Neuronal stem cell (in vitro differentiated cells): ENCODE measurements around the gene BMS1.

Experiments used
- DNase-seq: peaks from one replicate; pipeline ENCODE4 v3.0.0-alpha.2; 2013; ENCODE audit warnings: low spot score
- H2AFZ ChIP-seq: one replicate; pipeline ENCODE4 v1.6.1; 2013; ENCODE audit warnings: mild to moderate bottlenecking, low read length, inconsistent platforms
- H2AK5ac ChIP-seq: 2 replicates; pipeline ENCODE4 v1.6.1; 2013; ENCODE audit warnings: low read depth, mild to moderate bottlenecking, inconsistent platforms, low read length, moderate library complexity, mixed read lengths
- H2BK120ac ChIP-seq: 2 replicates; pipeline ENCODE4 v1.6.1; 2013; ENCODE audit warnings: low read depth, mild to moderate bottlenecking, inconsistent platforms, low read length, moderate library complexity, mixed read lengths
- H2BK12ac ChIP-seq: one replicate; pipeline ENCODE4 v1.6.1; 2013; ENCODE audit warnings: low read length, inconsistent platforms
- H2BK15ac ChIP-seq: 2 replicates; pipeline ENCODE4 v1.6.1; 2013; ENCODE audit warnings: mild to moderate bottlenecking, low read length, inconsistent platforms, mixed read lengths
- H2BK5ac ChIP-seq: one replicate; pipeline ENCODE4 v1.6.1; 2013; ENCODE audit warnings: inconsistent platforms, mild to moderate bottlenecking, low read length, moderate library complexity
- H3K14ac ChIP-seq: one replicate; pipeline ENCODE4 v1.6.1; 2013; ENCODE audit warnings: low read length, inconsistent platforms
- H3K18ac ChIP-seq: 2 replicates; pipeline ENCODE4 v1.6.1; 2013; ENCODE audit warnings: low read length, inconsistent platforms
- H3K23ac ChIP-seq: 2 replicates; pipeline ENCODE4 v1.6.1; 2013; ENCODE audit warnings: low read depth, mild to moderate bottlenecking, mixed read lengths, low read length, inconsistent platforms; ENCODE audit not compliant: poor library complexity
- H3K27ac ChIP-seq: replicated peaks from 3 replicates; pipeline ENCODE4 v1.5.1; 2013; ENCODE audit warnings: low read length, inconsistent platforms
- H3K27me3 ChIP-seq, 3 experiments: 2 replicates each; pipeline ENCODE4 v1.6.1; 2013; ENCODE audit warnings: low read length in 3 of 3, mild to moderate bottlenecking in 2 of 3, inconsistent platforms in 1 of 3, low read depth in 1 of 3, mixed read lengths in 1 of 3, moderate library complexity in 1 of 3; ENCODE audit not compliant: control insufficient read depth in 3 of 3, insufficient read depth in 3 of 3
- H3K36me3 ChIP-seq, 2 donors: replicated peaks in 1 of 2; 2 replicates each; pipeline ENCODE4 v1.6.1; 2013; ENCODE audit warnings: low read length in 2 of 2; ENCODE audit not compliant: control insufficient read depth in 2 of 2, insufficient read depth in 2 of 2
- H3K4ac ChIP-seq: 2 replicates; pipeline ENCODE4 v1.6.1; 2013; ENCODE audit warnings: inconsistent platforms, mild to moderate bottlenecking, low read length, moderate library complexity
- H3K4me1 ChIP-seq, 2 donors: 1 replicate in 1 of 2; 2 replicates in 1 of 2; pipeline ENCODE4 v1.6.1; 2013; ENCODE audit warnings: low read length in 2 of 2, low read depth in 1 of 2; ENCODE audit not compliant: control insufficient read depth in 2 of 2, insufficient read depth in 1 of 2
- H3K4me2 ChIP-seq: one replicate; pipeline ENCODE4 v1.6.1; 2013; ENCODE audit warnings: mild to moderate bottlenecking, low read length, inconsistent platforms; ENCODE audit not compliant: insufficient read depth, poor library complexity, severe bottlenecking
- H3K4me3 ChIP-seq, 2 donors: 2 replicates each; pipeline ENCODE4 v1.5.1; 2013; ENCODE audit warnings: low read length in 2 of 2, mild to moderate bottlenecking in 2 of 2, inconsistent platforms in 1 of 2, moderate library complexity in 1 of 2
- H3K79me1 ChIP-seq: one replicate; pipeline ENCODE4 v1.6.1; 2013; ENCODE audit warnings: low read depth, mild to moderate bottlenecking, inconsistent platforms, low read length, moderate library complexity
- H3K9ac ChIP-seq: one replicate; pipeline ENCODE4 v1.6.1; 2013; ENCODE audit warnings: mild to moderate bottlenecking, low read depth, low read length, inconsistent platforms; ENCODE audit not compliant: poor library complexity
- H3K9me3 ChIP-seq, 2 donors: replicated peaks in 1 of 2; 2 replicates each; pipeline versions ENCODE3 to v1.6.1; 2013; ENCODE audit warnings: low read length in 2 of 2, mild to moderate bottlenecking in 2 of 2, inconsistent platforms in 1 of 2, low read depth in 1 of 2, mixed read lengths in 1 of 2, moderate library complexity in 1 of 2; ENCODE audit not compliant: control insufficient read depth in 2 of 2, insufficient read depth in 1 of 2
- H4K8ac ChIP-seq: one replicate; pipeline ENCODE4 v1.6.1; 2013; ENCODE audit warnings: low read depth, mild to moderate bottlenecking, inconsistent platforms, low read length, moderate library complexity
- H4K91ac ChIP-seq: one replicate; pipeline ENCODE4 v1.6.1; 2013; ENCODE audit warnings: low read length, low read depth, mild to moderate bottlenecking, inconsistent platforms; ENCODE audit not compliant: poor library complexity
- WGBS, 2 donors: extraction: QIAGEN DNeasy Blood & Tissue Kit; methylation state at CpG; one replicate each; pipeline ENCODE4 v1.1.7; 2013; ENCODE audit warnings: missing lambda C conversion rate in 2 of 2, mixed read lengths in 1 of 2; ENCODE audit not compliant: insufficient read length in 2 of 2, insufficient replicate concordance in 1 of 2; ENCODE audit errors: extremely low coverage in 2 of 2; 5-methylcytosine and 5-hydroxymethylcytosine counted together

Gene BMS1

DNA sequence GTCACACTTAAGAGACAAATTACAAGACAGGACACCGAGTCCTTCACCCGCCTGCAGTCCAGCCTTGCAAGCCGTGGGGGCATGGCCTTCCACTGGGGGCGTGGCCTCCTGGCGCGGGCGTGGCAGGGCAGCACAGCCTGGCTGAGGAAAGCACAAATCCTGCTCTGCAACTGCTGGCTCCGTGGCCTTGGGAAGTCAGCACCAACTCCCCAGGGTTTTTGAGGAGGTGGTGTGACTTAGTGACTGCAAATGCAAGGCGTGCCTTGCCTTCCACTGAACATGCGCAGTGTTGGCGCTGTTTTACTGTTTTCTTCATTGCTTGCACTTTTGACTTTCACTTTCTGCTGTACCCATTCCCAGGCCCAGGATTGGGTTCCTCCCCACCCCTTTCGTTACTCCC lies 12.9 kb upstream of the BMS1 start:
- no peak overlapping the region for H3K4me2 ChIP-seq
- H3K36me3 ChIP-seq: no peaks in the 10 kb centered on the region
- DNase-seq: no peak
- no peak overlapping the region for H3K23ac ChIP-seq
- H3K4me1 ChIP-seq: no peaks in the 10 kb centered on the region
- no peak overlapping the region for H3K14ac ChIP-seq
- H3K79me1 ChIP-seq: no peaks in the 10 kb centered on the region
- no peak overlapping the region for H2BK5ac ChIP-seq
- no peak overlapping the region for H2BK15ac ChIP-seq
- no peak overlapping the region for H4K91ac ChIP-seq
- peak overlapping the region; percentile 6 for H2AFZ ChIP-seq
- no peak overlapping the region for H4K8ac ChIP-seq
- no peaks in the 10 kb centered on the region for H3K27me3 ChIP-seq
- H3K9ac ChIP-seq: no peak overlapping the region
- no peak overlapping the region for H2BK120ac ChIP-seq
- no CpG with 5 or more reads among the region's 12 CpGs for WGBS, 2 donors
- H3K4ac ChIP-seq: no peak overlapping the region
- no peak overlapping the region for H3K4me3 ChIP-seq
- peaks cover 0 to 20% of the 10 kb centered on the region in 2 donors for H3K9me3 ChIP-seq
- H3K18ac ChIP-seq: no peak overlapping the region
- no peak overlapping the region for H2BK12ac ChIP-seq
- no peak overlapping the region for H2AK5ac ChIP-seq
- H3K27ac ChIP-seq: no peak overlapping the region

- no peak overlapping the region for H3K18ac ChIP-seq
- H4K8ac ChIP-seq: no peak overlapping the region
- H3K9me3 ChIP-seq: peaks cover 0 to 14% of the 10 kb centered on the region in 2 donors
- H3K4me1 ChIP-seq: no peaks in the 10 kb centered on the region
- no peak overlapping the region for H3K4me2 ChIP-seq
- no peak overlapping the region for H3K9ac ChIP-seq
- H2AK5ac ChIP-seq: no peak overlapping the region
- no peak overlapping the region for H3K4me3 ChIP-seq
- H2BK5ac ChIP-seq: no peak overlapping the region
- H2BK12ac ChIP-seq: no peak overlapping the region
- H3K14ac ChIP-seq: no peak overlapping the region
- H4K91ac ChIP-seq: no peak overlapping the region
- H3K36me3 ChIP-seq: no peaks in the 10 kb centered on the region
- no peak overlapping the region for H2BK15ac ChIP-seq
- no peak overlapping the region for H2AFZ ChIP-seq
- no peak for DNase-seq
- H3K27me3 ChIP-seq: peaks cover 0 to 7% (median 2%) of the 10 kb centered on the region in 3 experiments
- H3K27ac ChIP-seq: no peak overlapping the region
- H2BK120ac ChIP-seq: no peak overlapping the region
- no peak overlapping the region for H3K4ac ChIP-seq
- WGBS, 2 donors: no CpG with 5 or more reads among the region's 1 CpG
- H3K23ac ChIP-seq: no peak overlapping the region
- H3K79me1 ChIP-seq: no peaks in the 10 kb centered on the region
Measured at GRCh38 chr10:42776681-42777080, 5.9 kb upstream of the BMS1 start.

DNA sequence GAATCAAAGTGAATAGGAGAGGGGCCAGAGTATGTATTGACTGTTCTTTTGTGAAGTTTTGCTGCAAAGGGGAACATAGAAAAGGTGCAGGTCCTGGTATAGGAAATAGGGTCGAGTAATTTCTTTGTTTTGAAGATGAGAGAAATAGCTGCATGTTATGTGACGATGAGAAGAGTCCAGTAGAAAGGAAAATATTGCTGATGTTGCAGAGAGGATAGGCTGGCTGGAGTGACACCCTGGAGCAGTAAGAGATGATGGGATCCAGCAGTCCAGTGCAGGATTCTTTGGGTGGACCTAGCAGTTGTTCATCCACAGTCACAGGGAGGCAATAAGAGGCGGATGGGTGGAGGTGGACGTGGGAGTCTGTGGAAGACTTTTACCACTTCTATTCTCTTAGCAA lies 2.1 kb upstream of the BMS1 start:
- DNase-seq: no peak
- H3K9me3 ChIP-seq: peaks cover 0 to 3% of the 10 kb centered on the region in 2 donors
- WGBS, 2 donors: no CpG with 5 or more reads among the region's 4 CpGs

DNA sequence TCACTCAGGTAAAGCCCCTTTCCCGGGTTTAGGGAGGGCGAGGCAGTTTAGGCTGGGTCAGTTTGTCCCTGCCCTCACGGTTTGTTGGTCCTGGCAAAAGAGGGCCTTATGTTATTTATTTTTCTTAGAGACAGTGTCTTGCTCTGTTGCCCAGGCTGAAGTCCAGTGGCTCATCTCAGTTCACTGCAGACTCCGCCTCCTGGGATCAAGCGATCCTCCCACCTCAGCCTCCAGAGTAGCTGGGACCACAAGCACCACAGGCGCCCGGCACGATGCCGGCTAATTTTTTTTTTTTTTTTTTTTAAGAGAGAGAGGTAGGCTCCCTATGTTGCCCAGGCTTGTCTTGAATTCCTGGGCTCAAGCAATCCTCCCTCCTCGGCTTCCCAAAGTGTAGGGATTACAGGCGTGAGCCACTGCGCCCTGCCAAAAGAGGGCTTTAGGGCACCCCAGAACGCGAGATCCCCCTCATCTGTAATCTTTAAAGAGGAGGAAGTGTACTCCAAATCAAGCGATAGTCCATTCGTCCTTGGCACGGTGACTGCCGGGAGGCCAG lies 626 bp upstream of the BMS1 start:
- H2AK5ac ChIP-seq: no peak overlapping the region
- H3K18ac ChIP-seq: peak overlapping the region; percentile 53
- no peak overlapping the region for H3K4ac ChIP-seq
- peak overlapping the region; percentile 70 to 92 for H3K4me3 ChIP-seq
- peak overlapping the region; percentile 82 for H3K4me2 ChIP-seq
- H2BK15ac ChIP-seq: no peak overlapping the region
- H3K27me3 ChIP-seq: peaks cover 0 to 3% (median 2%) of the 10 kb centered on the region in 3 experiments
- peaks cover 0 to 4% of the 10 kb centered on the region in 2 donors for H3K4me1 ChIP-seq
- H3K14ac ChIP-seq: no peak overlapping the region
- no peak overlapping the region for H2BK120ac ChIP-seq
- H2BK12ac ChIP-seq: no peak overlapping the region
- peaks cover 4% of the 10 kb centered on the region for H3K79me1 ChIP-seq
- H3K9me3 ChIP-seq: no peaks in the 10 kb centered on the region
- H3K23ac ChIP-seq: no peak overlapping the region
- peak overlapping the region; percentile 96 for H2AFZ ChIP-seq
- no peak overlapping the region for H4K91ac ChIP-seq
- peak overlapping the region; percentile 85 for H3K27ac ChIP-seq
- H3K36me3 ChIP-seq: peaks cover 9 to 29% of the 10 kb centered on the region in 2 donors
- peak overlapping the region; percentile 89 for H3K9ac ChIP-seq
- H4K8ac ChIP-seq: no peak overlapping the region
- no CpG with 5 or more reads among the region's 18 CpGs for WGBS, 2 donors
- DNase-seq: no peak
- H2BK5ac ChIP-seq: peak overlapping the region; percentile 77

More for the DNA sequence above, 2.1 kb upstream of the BMS1 start:
- no peak overlapping the region for H4K8ac ChIP-seq
- H3K4me3 ChIP-seq: no peak overlapping the region
- no peak overlapping the region for H2BK5ac ChIP-seq
- no peak overlapping the region for H3K23ac ChIP-seq
- no peak overlapping the region for H3K18ac ChIP-seq
- no peak overlapping the region for H4K91ac ChIP-seq
- no peak overlapping the region for H3K4ac ChIP-seq
- H2BK15ac ChIP-seq: no peak overlapping the region
- no peak overlapping the region for H2AFZ ChIP-seq
- H2BK12ac ChIP-seq: no peak overlapping the region
- no peak overlapping the region for H3K4me2 ChIP-seq
- H3K36me3 ChIP-seq: peaks cover 3 to 14% of the 10 kb centered on the region in 2 donors
- H3K27ac ChIP-seq: no peak overlapping the region
- H2AK5ac ChIP-seq: no peak overlapping the region
- no peak overlapping the region for H2BK120ac ChIP-seq
- no peak overlapping the region for H3K14ac ChIP-seq
- no peak overlapping the region for H3K9ac ChIP-seq
- peaks cover 0 to 7% (median 2%) of the 10 kb centered on the region in 3 experiments for H3K27me3 ChIP-seq
- peaks cover 4% of the 10 kb centered on the region for H3K79me1 ChIP-seq
- peaks cover 0 to 4% of the 10 kb centered on the region in 2 donors for H3K4me1 ChIP-seq
